HCT116 (cell line): Measurements from ENCODE around the gene PEMT. TPM values are rescaled to one million over a fixed set of nuclear protein-coding genes. Genes with fewer than 3 reads are reported as not detected.

ENCODE experiments used
- ATAC-seq: fragments of 200-7000 bp; cut with Tn5 transposase; 2 replicates; pipeline ENCODE4 v1.9.1; 2020; ENCODE audit warnings: mild to moderate bottlenecking, moderate library complexity
- BruUV-seq: library from RNA; stranded (reverse); fragments of 400-500 nt; replicated peaks from 2 replicates; lab custom pipeline; 2021; lab: Mats Ljungman, UMichigan
- CTCF ChIA-PET: fragments of 300-600 bp; sonication (Branson Sonifier 250); formaldehyde crosslinking; loops from one replicate; lab custom pipeline; 2021; ENCODE audit warnings: antibody characterized with exemption; lab: Charles Lee
- POLR2A ChIA-PET: fragments of 300-600, 350-600 bp; sonication (Branson Sonifier 250); formaldehyde crosslinking; loops from one replicate; lab custom pipeline; 2021; ENCODE audit warnings: antibody characterized with exemption; lab: Charles Lee
- RAD21 ChIA-PET, 2 experiments: fragments of 300-600 bp; sonication (Branson Sonifier 250); formaldehyde crosslinking; loops; one replicate each; lab custom pipeline; 2023; ENCODE audit warnings: low total read pairs in 2 of 2; ENCODE audit not compliant: uncharacterized antibody in 2 of 2, unreplicated experiment in 2 of 2, low non-redundant PET in 1 of 2; lab: Charles Lee
- DNase-seq: peaks from one replicate; pipeline ENCODE4 v3.0.0-alpha.2; 2010; ENCODE audit warnings: low read depth, low spot score
- H2AFZ ChIP-seq: fragments of 200-600 bp; shearing (Covaris generic), sonication (generic); 2 replicates; pipeline ENCODE4 v1.6.1; 2017; ENCODE audit warnings: low read depth, mixed run types, mixed read lengths, antibody characterized with exemption, low read length; ENCODE audit not compliant: poor library complexity, severe bottlenecking
- H3K27ac ChIP-seq: 2 replicates; pipeline ENCODE4 v1.5.1; 2012; ENCODE audit warnings: low read depth, low read length
- H3K27me3 ChIP-seq: fragments of 200-600 bp; sonication (generic); 2 replicates; pipeline ENCODE4 v1.6.1; 2016; ENCODE audit warnings: mixed run types, low read length, mixed read lengths; ENCODE audit not compliant: insufficient read depth
- H3K36me3 ChIP-seq, 2 experiments: fragments of 200-500 bp in 1 of 2; fragments of 200-600 bp in 1 of 2; sonication (Bioruptor generic) in 1 of 2; sonication (generic) in 1 of 2; 2 replicates each; pipeline versions ENCODE4 v1.5.1 to v1.6.1; 2014 to 2016; ENCODE audit warnings: low read length in 2 of 2, inconsistent platforms in 1 of 2, mixed read lengths in 1 of 2, mixed run types in 1 of 2; ENCODE audit not compliant: insufficient read depth in 2 of 2, control insufficient read depth in 1 of 2
- H3K4me1 ChIP-seq, 2 experiments: fragments of 200-600 bp in 1 of 2; sonication (generic) in 1 of 2; 2 replicates each; pipeline versions ENCODE4 v1.5.1 to v1.6.1; 2012 to 2017; ENCODE audit warnings: low read length in 2 of 2, inconsistent platforms in 1 of 2, mild to moderate bottlenecking in 1 of 2, mixed read lengths in 1 of 2, mixed run types in 1 of 2, moderate library complexity in 1 of 2; ENCODE audit not compliant: insufficient read depth in 2 of 2, control insufficient read depth in 1 of 2
- H3K4me2 ChIP-seq: fragments of 200-600 bp; sonication (generic); 2 replicates; pipeline ENCODE4 v1.6.1; 2017; ENCODE audit warnings: mixed run types, low read length, mixed read lengths
- H3K4me3 ChIP-seq, 2 experiments: fragments of 200-600 bp in 1 of 2; sonication (generic) in 1 of 2; replicated peaks in 1 of 2; 2 replicates each; pipeline ENCODE4 v1.5.1; 2011 to 2016; ENCODE audit warnings: low read length in 2 of 2, control low read depth in 1 of 2, low read depth in 1 of 2, mild to moderate bottlenecking in 1 of 2, mixed read lengths in 1 of 2, mixed run types in 1 of 2
- H3K79me2 ChIP-seq: fragments of 200-600 bp; sonication (generic); 2 replicates; pipeline ENCODE4 v1.6.1; 2017; ENCODE audit warnings: mild to moderate bottlenecking, mixed run types, low read length, moderate library complexity, mixed read lengths; ENCODE audit not compliant: insufficient read depth
- H3K9ac ChIP-seq: fragments of 200-600 bp; sonication (generic); 2 replicates; pipeline ENCODE4 v1.6.1; 2016; ENCODE audit warnings: low read length, mixed read lengths
- H3K9me2 ChIP-seq: fragments of 200-600 bp; sonication (generic), shearing (Covaris generic); 2 replicates; pipeline ENCODE4 v1.6.1; 2017; ENCODE audit warnings: mixed run types, mild to moderate bottlenecking, moderate library complexity; ENCODE audit not compliant: insufficient read depth
- H3K9me3 ChIP-seq, 2 experiments: fragments of 200-500 bp in 1 of 2; fragments of 200-600 bp in 1 of 2; sonication (Bioruptor generic) in 1 of 2; sonication (generic) in 1 of 2; 2 replicates each; pipeline ENCODE4 v1.6.1; 2014 to 2017; ENCODE audit warnings: low read length in 2 of 2, mixed read lengths in 2 of 2, inconsistent platforms in 1 of 2, low read depth in 1 of 2, mild to moderate bottlenecking in 1 of 2, mixed run types in 1 of 2, moderate library complexity in 1 of 2; ENCODE audit not compliant: control insufficient read depth in 1 of 2, insufficient read depth in 1 of 2
- H4K20me1 ChIP-seq: fragments of 200-600 bp; sonication (generic), shearing (Covaris generic); 2 replicates; pipeline ENCODE4 v1.6.1; 2017; ENCODE audit warnings: mixed run types, mild to moderate bottlenecking, moderate library complexity; ENCODE audit not compliant: insufficient read depth
- CEBPB ChIP-seq: IDR thresholded peaks from 2 replicates; pipeline ENCODE4 v1.6.1; 2012; ENCODE audit warnings: low read depth
- CTCF ChIP-seq, 3 experiments: fragments of 200-600 bp in 1 of 3; sonication (generic) in 1 of 3; IDR thresholded peaks in 2 of 3; conservative IDR thresholded peaks in 1 of 3; 2 replicates each; pipeline ENCODE4 v1.5.1; 2012 to 2017; ENCODE audit warnings: low read depth in 2 of 3, low read length in 2 of 3, antibody characterized with exemption in 1 of 3, borderline replicate concordance in 1 of 3, control low read depth in 1 of 3, mild to moderate bottlenecking in 1 of 3, mixed read lengths in 1 of 3, mixed run types in 1 of 3, moderate library complexity in 1 of 3; ENCODE audit not compliant: insufficient read depth in 1 of 3
- EGR1 ChIP-seq: IDR thresholded peaks from 2 replicates; pipeline ENCODE4 v1.6.1; 2012; ENCODE audit warnings: low read depth
- ELF1 ChIP-seq: IDR thresholded peaks from 2 replicates; pipeline ENCODE4 v1.6.1; 2012; ENCODE audit warnings: low read depth, borderline replicate concordance
- EZH2 ChIP-seq: fragments of 200-600 bp; sonication (generic); IDR thresholded peaks from 2 replicates; pipeline ENCODE4 v1.6.1; 2017; ENCODE audit warnings: antibody characterized with exemption, mixed run types
- EZH2phosphoT487 ChIP-seq: fragments of 200-600 bp; IDR thresholded peaks from 2 replicates; pipeline ENCODE4 v1.6.1; 2018; ENCODE audit warnings: antibody characterized with exemption, borderline replicate concordance
- POLR2A ChIP-seq: IDR thresholded peaks from 2 replicates; pipeline ENCODE4 v1.7.0; 2011; ENCODE audit warnings: borderline replicate concordance; ENCODE audit not compliant: insufficient read depth, insufficient read length; ENCODE audit errors: extremely low read depth
- POLR2AphosphoS5 ChIP-seq: IDR thresholded peaks from 2 replicates; pipeline ENCODE4 v1.6.1; 2011; ENCODE audit warnings: mild to moderate bottlenecking, low read depth, low read length, moderate library complexity
- SIN3A ChIP-seq: IDR thresholded peaks from 2 replicates; pipeline ENCODE4 v1.6.1; 2012; ENCODE audit warnings: low read depth
- SP1 ChIP-seq: IDR thresholded peaks from 2 replicates; pipeline ENCODE4 v1.6.1; 2012; ENCODE audit warnings: low read depth
- SRF ChIP-seq: IDR thresholded peaks from 2 replicates; pipeline ENCODE4 v1.6.1; 2012; ENCODE audit warnings: low read depth
- TCF7L2 ChIP-seq: IDR thresholded peaks from 2 replicates; pipeline ENCODE4 v1.7.0; 2011; ENCODE audit warnings: borderline replicate concordance, inconsistent platforms; ENCODE audit not compliant: insufficient read depth, insufficient read length; ENCODE audit errors: extremely low read depth
- ZBTB33 ChIP-seq: IDR thresholded peaks from 2 replicates; pipeline ENCODE4 v1.6.1; 2011; ENCODE audit warnings: mild to moderate bottlenecking, low read length, moderate library complexity; ENCODE audit not compliant: insufficient replicate concordance; ENCODE audit errors: extremely low read depth
- ZFX ChIP-seq: fragments of 450-650 bp; IDR thresholded peaks from 2 replicates; pipeline ENCODE4 v1.6.1; 2017
- ZNF274 ChIP-seq: fragments of 200-500 bp; sonication (Bioruptor generic); IDR thresholded peaks from 2 replicates; pipeline ENCODE4 v1.6.1; 2014; ENCODE audit warnings: mild to moderate bottlenecking, low read depth, low read length, inconsistent platforms
- intact Hi-C: fragments of 100-400 bp; cut with micrococcal nuclease; formaldehyde crosslinking; loops from 2 replicates; pipeline ENCODE4 v1.10.0; 2022
- total RNA-seq: library from RNA; stranded (reverse); gene quantifications from one replicate; pipeline ENCODE4 v1.2.1, GENCODE V29; 2021; ENCODE audit not compliant: unreplicated experiment
- TF ChIP-seq, protein P1 (sequence below): IDR thresholded peaks from 2 replicates; pipeline ENCODE4 v1.6.1; 2012
- TF ChIP-seq, protein P2 (sequence below): IDR thresholded peaks from 2 replicates; pipeline ENCODE4 v1.6.1; 2012; ENCODE audit warnings: low read depth

Gene PEMT
- total RNA-seq, 1 experiment from 2014 or later: 52.1 TPM

DNA sequence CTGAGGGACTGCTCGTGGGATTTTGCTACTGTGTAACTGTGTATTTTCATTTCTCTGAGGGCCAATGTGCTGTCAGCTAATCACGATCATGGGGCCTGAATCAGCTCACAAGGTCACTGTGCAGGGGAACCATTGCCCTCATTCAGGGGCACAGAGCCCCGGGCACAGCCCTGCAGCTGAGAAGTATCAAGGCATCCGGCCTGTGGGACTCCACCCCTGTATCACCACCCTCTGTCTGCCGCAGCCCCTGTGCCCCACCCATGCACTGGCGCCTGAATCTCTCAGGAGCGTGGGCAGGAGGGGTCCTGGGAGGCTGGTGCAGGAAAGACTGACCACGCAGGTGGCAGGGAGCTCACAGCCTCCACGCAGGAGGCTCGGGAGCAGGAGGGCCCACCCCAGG lies 51.9 kb downstream of the PEMT start:
- no peak overlapping the region for H2AFZ ChIP-seq
- no peak overlapping the region for H3K4me2 ChIP-seq
- no peak overlapping the region for H3K9ac ChIP-seq
- H3K4me3 ChIP-seq: no peak overlapping the region
- no peaks in the 10 kb centered on the region for H4K20me1 ChIP-seq
- ATAC-seq (no peak), DNase-seq (no peak)
- H3K9me3 ChIP-seq: no peaks in the 10 kb centered on the region
- no peaks in the 10 kb centered on the region for H3K36me3 ChIP-seq
- POLR2A ChIA-PET: no interaction called here
- no TSS peak for BruUV-seq
- TF ChIP-seq TCF7L2: no peak
- TF ChIP-seq EGR1: no peak
- no peak for TF ChIP-seq POLR2AphosphoS5
- TF ChIP-seq ZBTB33: no peak
- no peak for TF ChIP-seq SP1
- TF ChIP-seq SRF: no peak
- no peak for TF ChIP-seq CTCF (IDR thresholded peaks at IDR 0.05 in 2 of 3, conservative IDR thresholded peaks at IDR 0.05 in 1 of 3; ENCODE audit: borderline replicate concordance in 1 of 3, insufficient read depth in 1 of 3, low read depth in 2 of 3, low read length in 2 of 3)
- no peak for TF ChIP-seq EZH2phosphoT487
- no peak for TF ChIP-seq SIN3A
- TF ChIP-seq POLR2A: no peak
- no peak for TF ChIP-seq ELF1
- no peak for TF ChIP-seq CEBPB
- TF ChIP-seq, protein P1, sequence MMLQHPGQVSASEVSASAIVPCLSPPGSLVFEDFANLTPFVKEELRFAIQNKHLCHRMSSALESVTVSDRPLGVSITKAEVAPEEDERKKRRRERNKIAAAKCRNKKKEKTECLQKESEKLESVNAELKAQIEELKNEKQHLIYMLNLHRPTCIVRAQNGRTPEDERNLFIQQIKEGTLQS: no peak
- TF ChIP-seq ZFX: no peak
- TF ChIP-seq, protein P2, sequence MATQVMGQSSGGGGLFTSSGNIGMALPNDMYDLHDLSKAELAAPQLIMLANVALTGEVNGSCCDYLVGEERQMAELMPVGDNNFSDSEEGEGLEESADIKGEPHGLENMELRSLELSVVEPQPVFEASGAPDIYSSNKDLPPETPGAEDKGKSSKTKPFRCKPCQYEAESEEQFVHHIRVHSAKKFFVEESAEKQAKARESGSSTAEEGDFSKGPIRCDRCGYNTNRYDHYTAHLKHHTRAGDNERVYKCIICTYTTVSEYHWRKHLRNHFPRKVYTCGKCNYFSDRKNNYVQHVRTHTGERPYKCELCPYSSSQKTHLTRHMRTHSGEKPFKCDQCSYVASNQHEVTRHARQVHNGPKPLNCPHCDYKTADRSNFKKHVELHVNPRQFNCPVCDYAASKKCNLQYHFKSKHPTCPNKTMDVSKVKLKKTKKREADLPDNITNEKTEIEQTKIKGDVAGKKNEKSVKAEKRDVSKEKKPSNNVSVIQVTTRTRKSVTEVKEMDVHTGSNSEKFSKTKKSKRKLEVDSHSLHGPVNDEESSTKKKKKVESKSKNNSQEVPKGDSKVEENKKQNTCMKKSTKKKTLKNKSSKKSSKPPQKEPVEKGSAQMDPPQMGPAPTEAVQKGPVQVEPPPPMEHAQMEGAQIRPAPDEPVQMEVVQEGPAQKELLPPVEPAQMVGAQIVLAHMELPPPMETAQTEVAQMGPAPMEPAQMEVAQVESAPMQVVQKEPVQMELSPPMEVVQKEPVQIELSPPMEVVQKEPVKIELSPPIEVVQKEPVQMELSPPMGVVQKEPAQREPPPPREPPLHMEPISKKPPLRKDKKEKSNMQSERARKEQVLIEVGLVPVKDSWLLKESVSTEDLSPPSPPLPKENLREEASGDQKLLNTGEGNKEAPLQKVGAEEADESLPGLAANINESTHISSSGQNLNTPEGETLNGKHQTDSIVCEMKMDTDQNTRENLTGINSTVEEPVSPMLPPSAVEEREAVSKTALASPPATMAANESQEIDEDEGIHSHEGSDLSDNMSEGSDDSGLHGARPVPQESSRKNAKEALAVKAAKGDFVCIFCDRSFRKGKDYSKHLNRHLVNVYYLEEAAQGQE: no peak
- no peak for TF ChIP-seq EZH2
- TF ChIP-seq ZNF274: no peak
- intact Hi-C loops: no loop called here
- CTCF ChIA-PET: interaction anchor here (1.1 to 1.6 kb wide), 2 partner anchors 29 to 43 kb away, joined by 3 to 4 read pairs; partner anchors contain the start of gene RASD1
- H3K27me3 ChIP-seq: no peaks in the 10 kb centered on the region
- H3K79me2 ChIP-seq: no peaks in the 10 kb centered on the region
- no peaks in the 10 kb centered on the region for H3K9me2 ChIP-seq
- H3K27ac ChIP-seq: no peak overlapping the region
- no peaks in the 10 kb centered on the region for H3K4me1 ChIP-seq
- RAD21 ChIA-PET: no interaction called here
